Measurements from ENCODE around the gene TSPAN32. TPM values are rescaled to one million over a fixed set of nuclear protein-coding genes. Genes with fewer than 3 reads are reported as not detected.
A peak's percentile ranks its signal among the peaks of the same experiment; 100 is the strongest.

TSPAN32 gene
- total and polyA plus RNA-seq, 10 donors, result 10.6 to 21.8 (median 17.5) TPM

GRCh38 chr11:2256951-2257700, 44.7 kb upstream of the TSPAN32 start:
- peak; percentile 56 for DNase-seq
- 91 to 96% (median 92%) methylated on average over 12 to 31 of the region's 31 CpGs for WGBS, 5 donors
- peaks cover 0 to 12% (median 2%) of the 10 kb centered on the region in 8 donors for H3K9me3 ChIP-seq

GRCh38 chr11:2258501-2259465, 43.0 kb upstream of the TSPAN32 start:
- H3K9me3 ChIP-seq, result peaks cover 0 to 12% (median 2%) of the 10 kb centered on the region in 8 donors
- no peak overlapping the region for H3K27ac ChIP-seq
- intact Hi-C loops (cut with DNase I; ENCODE audit: low total_unique reads), result no loop called here
- H3K4me3 ChIP-seq, result no peak overlapping the region
- WGBS, 5 donors, result 86 to 92% (median 91%) methylated on average over 22 to 29 of the region's 29 CpGs
- H3K36me3 ChIP-seq, result no peaks in the 10 kb centered on the region
- H3K4me1 ChIP-seq, result no peaks in the 10 kb centered on the region
- TF ChIP-seq POLR2A (IDR thresholded peaks at IDR 0.05) (no peak), POLR2AphosphoS5 (IDR thresholded peaks at IDR 0.05) (no peak)
- TF ChIP-seq, protein P1, sequence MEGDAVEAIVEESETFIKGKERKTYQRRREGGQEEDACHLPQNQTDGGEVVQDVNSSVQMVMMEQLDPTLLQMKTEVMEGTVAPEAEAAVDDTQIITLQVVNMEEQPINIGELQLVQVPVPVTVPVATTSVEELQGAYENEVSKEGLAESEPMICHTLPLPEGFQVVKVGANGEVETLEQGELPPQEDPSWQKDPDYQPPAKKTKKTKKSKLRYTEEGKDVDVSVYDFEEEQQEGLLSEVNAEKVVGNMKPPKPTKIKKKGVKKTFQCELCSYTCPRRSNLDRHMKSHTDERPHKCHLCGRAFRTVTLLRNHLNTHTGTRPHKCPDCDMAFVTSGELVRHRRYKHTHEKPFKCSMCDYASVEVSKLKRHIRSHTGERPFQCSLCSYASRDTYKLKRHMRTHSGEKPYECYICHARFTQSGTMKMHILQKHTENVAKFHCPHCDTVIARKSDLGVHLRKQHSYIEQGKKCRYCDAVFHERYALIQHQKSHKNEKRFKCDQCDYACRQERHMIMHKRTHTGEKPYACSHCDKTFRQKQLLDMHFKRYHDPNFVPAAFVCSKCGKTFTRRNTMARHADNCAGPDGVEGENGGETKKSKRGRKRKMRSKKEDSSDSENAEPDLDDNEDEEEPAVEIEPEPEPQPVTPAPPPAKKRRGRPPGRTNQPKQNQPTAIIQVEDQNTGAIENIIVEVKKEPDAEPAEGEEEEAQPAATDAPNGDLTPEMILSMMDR (IDR thresholded peaks at IDR 0.05 in 8 of 11, conservative IDR thresholded peaks at IDR 0.05 in 3 of 11), result no peak
- H3K27me3 ChIP-seq (replicated peaks in 1 of 7), result peaks cover 0 to 8% (median 0%) of the 10 kb centered on the region in 7 donors
- peak; percentile 69 for DNase-seq

More at GRCh38 chr11:2256951-2257700, 44.7 kb upstream of the TSPAN32 start:
- intact Hi-C loops (cut with DNase I; ENCODE audit: low total_unique reads), result no loop called here
- Histone ChIP-seq H3K27ac (no peak overlapping the region), H3K4me3 (no peak overlapping the region), H3K4me1 (no peaks in the 10 kb centered on the region), H3K27me3 (replicated peaks in 1 of 7) (peaks cover 0 to 8% (median 0%) of the 10 kb centered on the region in 7 donors), H3K36me3 (no peaks in the 10 kb centered on the region)
- TF ChIP-seq POLR2A (IDR thresholded peaks at IDR 0.05) (no peak), POLR2AphosphoS5 (IDR thresholded peaks at IDR 0.05) (no peak)
- TF ChIP-seq, protein P1 (IDR thresholded peaks at IDR 0.05 in 8 of 11, conservative IDR thresholded peaks at IDR 0.05 in 3 of 11), result no peak

- peaks cover 0 to 8% (median 0%) of the 10 kb centered on the region in 7 donors for H3K27me3 ChIP-seq (replicated peaks in 1 of 7)
- TF ChIP-seq, protein P1 (IDR thresholded peaks at IDR 0.05 in 8 of 11, conservative IDR thresholded peaks at IDR 0.05 in 3 of 11), result no peak
- no peak for TF ChIP-seq POLR2A (IDR thresholded peaks at IDR 0.05)
- no peak for TF ChIP-seq POLR2AphosphoS5 (IDR thresholded peaks at IDR 0.05)
- H3K4me3 ChIP-seq, result no peak overlapping the region
- 71 to 90% (median 83%) methylated on average over 8 of the region's 8 CpGs for WGBS, 5 donors
- no peaks in the 10 kb centered on the region for H3K4me1 ChIP-seq
- H3K9me3 ChIP-seq, result peaks cover 0 to 6% (median 0%) of the 10 kb centered on the region in 8 donors
- no peaks in the 10 kb centered on the region for H3K36me3 ChIP-seq
- peak; percentile 65 for DNase-seq
- intact Hi-C loops (cut with DNase I; ENCODE audit: low total_unique reads), result no loop called here
- H3K27ac ChIP-seq, result no peak overlapping the region
These were observed 42.4 kb upstream of the TSPAN32 start for GRCh38 chr11:2259466-2259830.
